HG03139 (cell line): ENCODE results near the gene PPP1R18.
"Not testable (repeated sequence)": the region's sequence is repeated elsewhere in the genome, so short reads cannot be mapped to it uniquely, and the experiment has no call there.

ENCODE experiments used
- ATAC-seq: cut with Tn5 transposase; IDR thresholded peaks from one replicate; pipeline ENCODE4 v1.9.1; 2021; ENCODE audit not compliant: unreplicated experiment

The PPP1R18 gene

GRCh38 chr6:30686009-30686907 is at the start of gene PPP1R18:
PPP1R18 (minus strand) TSS chr6:30686645; CDS start chr6:30686018, 627 bp downstream.
- ATAC-seq: no peak

GRCh38 chr6:30735668-30736314 is 49.3 kb upstream of the PPP1R18 start:
- ATAC-seq: no peak

- no peak for ATAC-seq
Measured at GRCh38 chr6:30732237-30732943, 45.9 kb upstream of the PPP1R18 start.

GRCh38 chr6:30730601-30731435 is 44.4 kb upstream of the PPP1R18 start:
- ATAC-seq: no peak

GRCh38 chr6:30727920-30728553 is 41.6 kb upstream of the PPP1R18 start:
- no peak for ATAC-seq

- no peak for ATAC-seq
Measured at GRCh38 chr6:30726506-30727413, 40.3 kb upstream of the PPP1R18 start.

- ATAC-seq: no peak
Measured at GRCh38 chr6:30725713-30726505, 39.5 kb upstream of the PPP1R18 start.

- no peak for ATAC-seq
Measured at GRCh38 chr6:30724906-30725667, 38.6 kb upstream of the PPP1R18 start.

GRCh38 chr6:30723843-30724741 is 37.6 kb upstream of the PPP1R18 start:
- not testable (repeated sequence) for ATAC-seq

GRCh38 chr6:30723159-30723842 is 36.9 kb upstream of the PPP1R18 start:
- ATAC-seq: not testable (repeated sequence)

GRCh38 chr6:30722280-30723112 is 36.1 kb upstream of the PPP1R18 start:
- no peak for ATAC-seq

- ATAC-seq: not testable (repeated sequence)
Measured at GRCh38 chr6:30722025-30722279, 35.5 kb upstream of the PPP1R18 start.

- ATAC-seq: no peak
Measured at GRCh38 chr6:30721198-30722024, 35.0 kb upstream of the PPP1R18 start.

- no peak for ATAC-seq
Measured at GRCh38 chr6:30720738-30721197, 34.3 kb upstream of the PPP1R18 start.
